Lower leg skin (tissue), 3 donors: ENCODE measurements around the gene NEK1.

ENCODE experiments used
- POLR2A ChIP-seq, 2 donors: fragments of 450-650 bp; IDR thresholded peaks; one replicate each; pipeline ENCODE4 v1.6.1; 2016 to 2017; ENCODE audit warnings: antibody characterized with exemption in 2 of 2, mild to moderate bottlenecking in 1 of 2, moderate library complexity in 1 of 2
- TF ChIP-seq, protein P1 (sequence below), 3 donors: fragments of 450-650 bp; IDR thresholded peaks; one replicate each; pipeline ENCODE4 v1.5.1; 2016; ENCODE audit warnings: antibody characterized with exemption in 3 of 3, mild to moderate bottlenecking in 3 of 3, moderate library complexity in 2 of 3

DNA sequence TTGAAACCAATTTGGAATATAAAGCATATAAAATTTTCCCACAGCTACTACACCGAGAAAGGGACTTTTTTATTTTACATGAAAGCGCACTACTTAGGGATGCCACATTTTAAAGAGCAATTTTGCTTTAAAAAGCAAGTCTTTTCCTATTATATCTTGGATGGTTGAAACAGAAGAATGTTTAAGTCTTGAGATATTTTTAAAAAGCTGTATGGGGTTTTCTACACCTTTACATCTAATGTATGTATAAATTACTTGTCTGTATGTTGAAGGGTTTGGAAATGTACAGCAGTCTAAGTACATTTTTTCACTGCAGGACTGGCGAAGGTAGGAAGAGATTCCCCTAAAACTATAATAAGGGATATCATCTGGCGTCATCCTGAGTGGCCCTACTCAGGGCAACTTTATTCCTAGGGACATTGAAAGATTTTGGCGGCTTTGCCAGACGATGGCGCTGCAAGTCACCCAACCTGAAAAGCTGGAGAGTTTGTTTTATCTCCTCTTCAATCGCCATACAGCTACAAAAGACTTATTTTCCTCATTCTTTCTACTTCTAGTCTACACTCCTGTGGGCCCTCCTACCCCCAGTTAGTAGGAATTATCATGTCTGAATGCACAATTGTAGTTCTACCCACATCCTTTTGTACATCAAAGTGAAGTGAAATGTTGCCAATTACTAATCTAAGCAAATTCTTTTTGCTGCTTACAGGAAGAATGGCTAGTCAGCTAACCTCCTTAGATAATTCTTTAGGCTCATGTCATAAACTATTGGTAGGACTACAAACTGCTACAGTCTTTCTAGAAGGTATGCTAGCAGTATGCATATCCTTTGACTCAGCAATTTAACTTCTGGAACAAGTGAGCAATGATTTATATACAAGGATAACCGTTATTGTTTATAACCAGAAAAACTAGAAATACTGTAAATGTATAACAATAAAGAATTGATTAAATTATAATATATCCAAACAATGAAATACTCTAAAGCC lies 782 bp upstream of the NEK1 start:
- TF ChIP-seq, protein P1, sequence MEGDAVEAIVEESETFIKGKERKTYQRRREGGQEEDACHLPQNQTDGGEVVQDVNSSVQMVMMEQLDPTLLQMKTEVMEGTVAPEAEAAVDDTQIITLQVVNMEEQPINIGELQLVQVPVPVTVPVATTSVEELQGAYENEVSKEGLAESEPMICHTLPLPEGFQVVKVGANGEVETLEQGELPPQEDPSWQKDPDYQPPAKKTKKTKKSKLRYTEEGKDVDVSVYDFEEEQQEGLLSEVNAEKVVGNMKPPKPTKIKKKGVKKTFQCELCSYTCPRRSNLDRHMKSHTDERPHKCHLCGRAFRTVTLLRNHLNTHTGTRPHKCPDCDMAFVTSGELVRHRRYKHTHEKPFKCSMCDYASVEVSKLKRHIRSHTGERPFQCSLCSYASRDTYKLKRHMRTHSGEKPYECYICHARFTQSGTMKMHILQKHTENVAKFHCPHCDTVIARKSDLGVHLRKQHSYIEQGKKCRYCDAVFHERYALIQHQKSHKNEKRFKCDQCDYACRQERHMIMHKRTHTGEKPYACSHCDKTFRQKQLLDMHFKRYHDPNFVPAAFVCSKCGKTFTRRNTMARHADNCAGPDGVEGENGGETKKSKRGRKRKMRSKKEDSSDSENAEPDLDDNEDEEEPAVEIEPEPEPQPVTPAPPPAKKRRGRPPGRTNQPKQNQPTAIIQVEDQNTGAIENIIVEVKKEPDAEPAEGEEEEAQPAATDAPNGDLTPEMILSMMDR (IDR thresholded peaks at IDR 0.05) = no peak
- TF ChIP-seq POLR2A (IDR thresholded peaks at IDR 0.05) = no peak
